RWPE2 (cell line): Measurements from ENCODE around the gene HYAL2.

Source experiments
- ATAC-seq: fragments of 200-7000 bp; cut with Tn5 transposase; 3 replicates; pipeline ENCODE4 v1.9.1; 2021; ENCODE audit warnings: low read depth
- DNase-seq: peaks from one replicate; pipeline ENCODE4 v3.0.0-alpha.2; 2020; ENCODE audit warnings: low spot score
- H3K27ac ChIP-seq: fragments of 450-650 bp; 2 replicates; pipeline ENCODE4 v1.5.1; 2017; ENCODE audit warnings: mild to moderate bottlenecking; ENCODE audit not compliant: poor library complexity, severe bottlenecking
- H3K27me3 ChIP-seq: fragments of 250-450 bp; sonication (Bioruptor Pico); 2 replicates; pipeline ENCODE4 v1.5.1; 2021; ENCODE audit warnings: mild to moderate bottlenecking, moderate library complexity; ENCODE audit not compliant: insufficient read depth, poor library complexity, severe bottlenecking
- H3K36me3 ChIP-seq: fragments of 250-450 bp; sonication (Bioruptor Pico); 2 replicates; pipeline ENCODE4 v1.5.1; 2020; ENCODE audit warnings: low read depth, mild to moderate bottlenecking, moderate library complexity
- H3K4me1 ChIP-seq: fragments of 250-450 bp; sonication (Bioruptor Pico); 2 replicates; pipeline ENCODE4 v1.5.1; 2021; ENCODE audit warnings: mild to moderate bottlenecking, moderate library complexity; ENCODE audit not compliant: insufficient read depth, poor library complexity, severe bottlenecking
- H3K4me3 ChIP-seq: fragments of 250-450 bp; sonication (Bioruptor Pico); 2 replicates; pipeline ENCODE4 v1.5.1; 2021; ENCODE audit warnings: mild to moderate bottlenecking, moderate library complexity; ENCODE audit not compliant: severe bottlenecking
- H3K9me3 ChIP-seq: fragments of 250-450 bp; sonication (Bioruptor Pico); 2 replicates; pipeline ENCODE4 v1.5.1; 2021; ENCODE audit warnings: mild to moderate bottlenecking, moderate library complexity; ENCODE audit not compliant: severe bottlenecking
- CTCF ChIP-seq: fragments of 450-650 bp; IDR thresholded peaks from one replicate; pipeline ENCODE4 v1.5.1; 2017; ENCODE audit warnings: mild to moderate bottlenecking, moderate library complexity; ENCODE audit not compliant: poor library complexity, severe bottlenecking

Gene HYAL2

DNA sequence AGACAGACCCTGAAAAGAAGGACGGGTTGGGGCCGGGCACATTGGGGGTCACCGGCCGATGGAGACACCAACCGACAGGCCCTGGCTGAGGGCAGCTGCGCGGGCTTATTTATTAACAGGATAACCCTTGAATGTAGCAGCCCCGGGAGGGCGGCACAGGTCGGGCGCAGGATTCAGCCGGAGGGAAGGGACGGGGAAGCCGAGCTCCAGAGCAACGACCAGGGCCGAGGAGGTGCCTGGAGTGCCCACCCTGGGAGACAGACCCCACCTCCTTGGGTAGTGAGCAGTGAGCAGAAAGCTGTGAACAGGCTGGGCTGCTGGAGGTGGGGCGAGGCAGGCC lies 45.8 kb downstream of the HYAL2 start:
- Histone ChIP-seq H3K4me3 (no peak overlapping the region), H3K27ac (no peak overlapping the region), H3K4me1 (no peaks in the 10 kb centered on the region), H3K36me3 (peaks cover 38% of the 10 kb centered on the region), H3K27me3 (no peaks in the 10 kb centered on the region), H3K9me3 (no peaks in the 10 kb centered on the region)
- no peak for TF ChIP-seq CTCF
- no peak for DNase-seq
- no peak for ATAC-seq

DNA sequence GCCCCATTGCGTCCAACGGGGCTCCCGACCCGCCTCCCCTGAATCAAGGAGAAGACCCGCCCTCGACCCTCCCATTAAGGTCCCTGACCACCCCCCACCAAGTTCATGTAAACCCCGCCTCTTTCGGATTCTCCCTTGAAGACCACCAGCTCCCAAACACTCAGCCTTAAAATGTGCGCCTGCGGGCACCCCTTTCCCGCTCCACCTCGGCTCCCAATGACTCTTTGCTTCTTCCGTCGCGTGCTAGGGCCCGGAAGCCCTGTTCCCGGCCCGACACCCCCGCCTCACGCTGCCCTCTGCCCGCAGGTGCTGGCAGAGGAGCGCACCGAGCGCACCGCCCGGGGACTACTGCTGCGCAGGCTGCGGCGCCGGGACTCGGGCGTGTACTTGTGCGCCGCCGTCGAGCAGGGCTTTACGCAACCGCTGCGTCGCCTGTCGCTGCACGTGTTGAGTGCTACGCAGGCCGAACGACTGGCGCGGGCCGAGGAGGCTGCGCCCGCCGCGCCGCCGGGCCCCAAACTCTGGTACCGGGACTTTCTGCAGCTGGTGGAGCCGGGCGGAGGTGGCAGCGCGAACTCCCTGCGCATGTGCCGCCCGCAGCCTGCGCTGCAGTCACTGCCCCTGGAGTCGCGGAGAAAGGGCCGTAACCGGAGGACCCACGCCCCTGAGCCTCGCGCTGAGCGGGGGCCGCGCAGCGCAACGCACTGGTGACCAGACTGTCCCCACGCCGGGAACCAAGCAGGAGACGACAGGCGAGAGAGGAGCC lies 46.4 kb downstream of the HYAL2 start:
- ATAC-seq (no peak), DNase-seq (no peak)
- H3K9me3 ChIP-seq = no peaks in the 10 kb centered on the region
- H3K36me3 ChIP-seq = peaks cover 43% of the 10 kb centered on the region
- H3K4me3 ChIP-seq = no peak overlapping the region
- TF ChIP-seq CTCF = no peak
- no peaks in the 10 kb centered on the region for H3K27me3 ChIP-seq
- H3K27ac ChIP-seq = no peak overlapping the region
- peaks cover 3% of the 10 kb centered on the region for H3K4me1 ChIP-seq

DNA sequence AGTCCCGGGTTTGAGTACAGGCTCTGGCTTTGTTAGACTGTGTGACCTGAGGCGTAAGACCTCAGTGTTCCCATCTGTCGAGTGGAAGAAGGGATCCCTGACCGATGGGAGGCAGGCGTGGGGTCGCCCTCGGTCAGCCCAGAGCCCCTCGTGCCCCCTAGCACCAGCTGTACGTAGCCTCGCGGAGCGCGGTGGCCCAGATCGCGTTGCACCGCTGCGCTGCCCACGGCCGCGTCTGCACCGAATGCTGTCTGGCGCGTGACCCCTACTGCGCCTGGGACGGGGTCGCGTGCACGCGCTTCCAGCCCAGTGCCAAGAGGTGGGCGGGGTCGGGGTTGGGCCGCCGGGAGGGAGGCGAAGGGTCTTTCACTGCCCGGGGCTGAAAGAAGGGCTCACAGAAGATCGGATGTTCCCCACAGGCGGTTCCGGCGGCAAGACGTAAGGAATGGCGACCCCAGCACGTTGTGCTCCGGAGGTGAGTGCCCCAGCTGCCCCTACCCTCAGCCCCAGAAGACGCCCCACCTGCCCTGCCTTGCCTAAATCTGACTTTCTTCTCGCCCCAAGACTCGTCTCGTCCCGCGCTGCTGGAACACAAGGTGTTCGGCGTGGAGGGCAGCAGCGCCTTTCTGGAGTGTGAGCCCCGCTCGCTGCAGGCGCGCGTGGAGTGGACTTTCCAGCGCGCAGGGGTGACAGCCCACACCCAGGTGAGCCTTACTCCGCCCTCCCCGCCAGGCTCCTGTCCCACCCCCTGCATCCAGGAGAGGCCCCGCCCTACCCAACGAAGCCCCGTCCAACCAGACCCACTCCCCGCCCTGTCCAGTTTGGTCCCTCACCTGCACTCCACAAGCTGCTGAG lies 47.2 kb downstream of the HYAL2 start:
- peaks cover 48% of the 10 kb centered on the region for H3K36me3 ChIP-seq
- no peak for TF ChIP-seq CTCF
- peaks cover 11% of the 10 kb centered on the region for H3K4me1 ChIP-seq
- DNase-seq (no peak), ATAC-seq (no peak)
- H3K9me3 ChIP-seq = no peaks in the 10 kb centered on the region
- H3K27ac ChIP-seq = no peak overlapping the region
- no peaks in the 10 kb centered on the region for H3K27me3 ChIP-seq
- H3K4me3 ChIP-seq = no peak overlapping the region

DNA sequence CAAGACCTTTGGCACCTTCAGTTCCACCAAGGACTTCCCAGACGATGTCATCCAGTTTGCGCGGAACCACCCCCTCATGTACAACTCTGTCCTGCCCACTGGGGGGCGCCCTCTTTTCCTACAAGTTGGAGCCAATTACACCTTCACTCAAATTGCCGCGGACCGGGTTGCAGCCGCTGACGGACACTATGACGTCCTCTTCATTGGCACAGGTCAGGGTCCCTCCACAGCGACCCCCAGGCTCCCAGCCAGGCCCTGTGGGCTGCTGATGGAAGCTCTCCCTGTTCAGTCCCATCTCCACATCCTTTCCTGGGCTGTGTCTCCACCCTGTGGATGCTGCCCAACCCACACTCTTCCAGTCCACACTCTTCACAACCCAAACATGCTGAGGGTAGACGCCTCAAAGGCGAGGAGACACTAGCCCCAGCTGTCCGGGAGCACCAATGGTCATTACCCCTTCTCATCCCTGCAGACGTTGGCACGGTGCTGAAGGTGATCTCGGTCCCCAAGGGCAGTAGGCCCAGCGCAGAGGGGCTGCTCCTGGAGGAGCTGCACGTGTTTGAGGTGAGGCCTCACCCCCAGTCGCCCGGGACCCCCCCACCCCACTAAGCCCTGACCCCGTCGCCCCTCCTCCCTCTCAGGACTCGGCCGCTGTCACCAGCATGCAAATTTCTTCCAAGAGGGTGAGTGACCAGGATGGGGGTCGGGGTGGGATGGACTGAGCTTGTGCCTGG lies 48.0 kb downstream of the HYAL2 start:
- Histone ChIP-seq H3K27me3 (no peaks in the 10 kb centered on the region), H3K4me3 (no peak overlapping the region), H3K27ac (no peak overlapping the region), H3K9me3 (no peaks in the 10 kb centered on the region), H3K4me1 (peaks cover 15% of the 10 kb centered on the region), H3K36me3 (peaks cover 48% of the 10 kb centered on the region)
- DNase-seq = no peak
- peak; percentile 73 for TF ChIP-seq CTCF
- ATAC-seq = no peak
